HEK293T (cell line): ENCODE results near the gene EVA1C.

ENCODE experiments used
- BHLHE40 ChIP-seq: fragments of 450-650 bp; IDR thresholded peaks from 2 replicates; pipeline ENCODE4 v1.6.1; 2016; ENCODE audit warnings: mild to moderate bottlenecking, moderate library complexity, borderline replicate concordance
- FOXA1 ChIP-seq: fragments of 450-650 bp; IDR thresholded peaks from 2 replicates; pipeline ENCODE4 v1.6.1; 2016; ENCODE audit warnings: mild to moderate bottlenecking
- FOXK2 ChIP-seq: fragments of 450-650 bp; IDR thresholded peaks from 2 replicates; pipeline ENCODE4 v1.6.1; 2016; ENCODE audit warnings: mild to moderate bottlenecking
- FOXM1 ChIP-seq: fragments of 450-650 bp; IDR thresholded peaks from 2 replicates; pipeline ENCODE4 v1.6.1; 2017; ENCODE audit warnings: mild to moderate bottlenecking, borderline replicate concordance
- L3MBTL2 ChIP-seq: fragments of 450-650 bp; conservative IDR thresholded peaks from 2 replicates; pipeline ENCODE4 v1.6.1; 2016; ENCODE audit warnings: mild to moderate bottlenecking
- LEF1 ChIP-seq: fragments of 450-650 bp; IDR thresholded peaks from 2 replicates; pipeline ENCODE4 v1.6.1; 2017; ENCODE audit warnings: mild to moderate bottlenecking, borderline replicate concordance
- NFRKB ChIP-seq: fragments of 450-650 bp; IDR thresholded peaks from 2 replicates; pipeline ENCODE4 v1.6.1; 2016; ENCODE audit warnings: mild to moderate bottlenecking, moderate library complexity
- SP1 ChIP-seq: fragments of 450-650 bp; IDR thresholded peaks from 2 replicates; pipeline ENCODE4 v1.6.1; 2017
- SUZ12 ChIP-seq: fragments of 450-650 bp; IDR thresholded peaks from 2 replicates; pipeline ENCODE4 v1.6.1; 2016; ENCODE audit warnings: mild to moderate bottlenecking
- ZNF384 ChIP-seq: fragments of 450-650 bp; IDR thresholded peaks from 2 replicates; pipeline ENCODE4 v1.6.1; 2016
- TF ChIP-seq, protein P1 (sequence below): fragments of 450-650 bp; IDR thresholded peaks from 2 replicates; pipeline ENCODE4 v1.6.1; 2016

DNA sequence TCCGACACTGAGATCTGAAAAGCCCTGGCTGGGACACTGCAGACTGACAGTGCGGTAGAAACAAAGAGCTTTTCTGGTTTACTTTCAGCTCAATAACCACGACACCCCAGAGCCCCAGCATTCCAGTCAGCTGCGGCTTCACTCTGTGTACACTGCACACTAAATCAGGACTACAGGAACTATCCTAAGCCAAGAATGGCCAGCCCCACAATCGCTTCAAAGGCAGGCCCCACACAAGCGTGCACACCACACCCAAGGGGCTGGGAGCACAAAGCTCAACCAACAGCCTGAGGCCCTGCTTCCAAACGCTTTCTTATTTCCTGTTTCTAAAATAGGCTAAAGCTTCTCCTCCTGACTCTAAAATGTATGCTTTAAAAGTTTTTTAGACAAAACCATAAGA lies 48.1 kb upstream of the EVA1C start:
- no peak for TF ChIP-seq SUZ12
- no peak for TF ChIP-seq L3MBTL2
- no peak for TF ChIP-seq SP1
- TF ChIP-seq FOXM1, result no peak
- TF ChIP-seq, protein P1, sequence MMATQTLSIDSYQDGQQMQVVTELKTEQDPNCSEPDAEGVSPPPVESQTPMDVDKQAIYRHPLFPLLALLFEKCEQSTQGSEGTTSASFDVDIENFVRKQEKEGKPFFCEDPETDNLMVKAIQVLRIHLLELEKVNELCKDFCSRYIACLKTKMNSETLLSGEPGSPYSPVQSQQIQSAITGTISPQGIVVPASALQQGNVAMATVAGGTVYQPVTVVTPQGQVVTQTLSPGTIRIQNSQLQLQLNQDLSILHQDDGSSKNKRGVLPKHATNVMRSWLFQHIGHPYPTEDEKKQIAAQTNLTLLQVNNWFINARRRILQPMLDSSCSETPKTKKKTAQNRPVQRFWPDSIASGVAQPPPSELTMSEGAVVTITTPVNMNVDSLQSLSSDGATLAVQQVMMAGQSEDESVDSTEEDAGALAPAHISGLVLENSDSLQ, result no peak
- TF ChIP-seq FOXK2, result no peak
- no peak for TF ChIP-seq LEF1
- TF ChIP-seq NFRKB, result no peak
- TF ChIP-seq ZNF384, result no peak
- TF ChIP-seq BHLHE40, result no peak
- TF ChIP-seq FOXA1, result no peak
